Neural cell (in vitro differentiated cells): ENCODE measurements around the gene FNDC10. TPM values are rescaled to one million over a fixed set of nuclear protein-coding genes. Genes with fewer than 3 reads are reported as not detected.

ENCODE experiments used
- H2AFZ ChIP-seq: fragments of 200-600, 300-800 bp; sonication (generic), shearing (Covaris generic); 2 replicates; pipeline ENCODE4 v1.6.0; 2014; ENCODE audit warnings: low read depth, mild to moderate bottlenecking, antibody characterized with exemption, low read length, moderate library complexity
- H3F3A ChIP-seq: fragments of 200-600 bp; shearing (Covaris generic); 2 replicates; pipeline ENCODE4 v1.6.1; 2016; ENCODE audit warnings: mild to moderate bottlenecking, moderate library complexity, mixed read lengths, antibody characterized with exemption, low read length; ENCODE audit not compliant: insufficient read depth, poor library complexity, severe bottlenecking
- H3K27ac ChIP-seq: fragments of 200-600, 300-800 bp; sonication (generic), shearing (Covaris generic); 2 replicates; pipeline ENCODE4 v1.5.1; 2014; ENCODE audit warnings: mild to moderate bottlenecking, low read length, moderate library complexity
- H3K27me3 ChIP-seq: fragments of 300-800, 200-600 bp; sonication (generic), shearing (Covaris generic); 2 replicates; pipeline ENCODE4 v1.6.0; 2014; ENCODE audit warnings: mild to moderate bottlenecking, low read depth, low read length, moderate library complexity; ENCODE audit not compliant: insufficient read depth
- H3K36me3 ChIP-seq: fragments of 300-800, 200-600 bp; sonication (generic), shearing (Covaris generic); 2 replicates; pipeline ENCODE4 v1.5.1; 2014; ENCODE audit warnings: mild to moderate bottlenecking, antibody characterized with exemption, low read length, moderate library complexity; ENCODE audit not compliant: insufficient read depth
- H3K4me2 ChIP-seq: fragments of 300-800, 200-600 bp; sonication (generic), shearing (Covaris generic); 2 replicates; pipeline ENCODE4 v1.6.0; 2014; ENCODE audit warnings: mild to moderate bottlenecking, low read length
- H3K4me3 ChIP-seq: fragments of 300-800, 200-600 bp; sonication (generic), shearing (Covaris generic); 2 replicates; pipeline ENCODE4 v1.5.1; 2014; ENCODE audit warnings: mild to moderate bottlenecking, low read length, moderate library complexity
- H3K79me2 ChIP-seq: fragments of 200-600 bp; shearing (Covaris generic); replicated peaks from 2 replicates; pipeline ENCODE4 v1.6.0; 2014; ENCODE audit warnings: mild to moderate bottlenecking, low read length, moderate library complexity; ENCODE audit not compliant: insufficient read depth
- H3K9ac ChIP-seq: fragments of 300-800, 200-600 bp; sonication (generic), shearing (Covaris generic); 2 replicates; pipeline ENCODE4 v1.6.1; 2016; ENCODE audit warnings: mild to moderate bottlenecking, low read length, mixed read lengths
- H3K9me2 ChIP-seq: fragments of 200-600 bp; shearing (Covaris generic); 2 replicates; pipeline ENCODE4 v1.6.1; 2016; ENCODE audit warnings: mild to moderate bottlenecking, low read length, mixed read lengths; ENCODE audit not compliant: insufficient read depth
- H3K9me3 ChIP-seq: fragments of 200-600, 300-800 bp; sonication (generic), shearing (Covaris generic); 2 replicates; pipeline ENCODE4 v1.6.1; 2016; ENCODE audit warnings: mild to moderate bottlenecking, mixed run types, low read length, moderate library complexity, mixed read lengths
- H4K20me1 ChIP-seq: fragments of 200-600 bp; shearing (Covaris generic); 2 replicates; pipeline ENCODE4 v1.6.1; 2016; ENCODE audit warnings: mild to moderate bottlenecking, mixed run types; ENCODE audit not compliant: insufficient read depth
- EP300 ChIP-seq: fragments of 450-650 bp; conservative IDR thresholded peaks from 2 replicates; pipeline ENCODE4 v1.6.1; 2014; ENCODE audit warnings: antibody characterized with exemption, mild to moderate bottlenecking, moderate library complexity; ENCODE audit not compliant: poor library complexity, severe bottlenecking
- EZH2 ChIP-seq: fragments of 200-600, 300-800 bp; shearing (Covaris generic), sonication (generic); IDR thresholded peaks from 2 replicates; pipeline ENCODE4 v1.6.1; 2014; ENCODE audit warnings: antibody characterized with exemption, low read length, borderline replicate concordance, mild to moderate bottlenecking; ENCODE audit not compliant: insufficient read depth, poor library complexity, severe bottlenecking
- MXI1 ChIP-seq: fragments of 450-650 bp; conservative IDR thresholded peaks from 2 replicates; pipeline ENCODE4 v1.6.1; 2014; ENCODE audit warnings: antibody characterized with exemption, mild to moderate bottlenecking; ENCODE audit not compliant: poor library complexity, severe bottlenecking
- POLR2AphosphoS5 ChIP-seq: IDR thresholded peaks from 2 replicates; pipeline ENCODE4 v1.6.1; 2012
- RAD21 ChIP-seq: fragments of 450-650 bp; conservative IDR thresholded peaks from 2 replicates; pipeline ENCODE4 v1.6.1; 2014; ENCODE audit warnings: antibody characterized with exemption, mild to moderate bottlenecking, moderate library complexity
- REST ChIP-seq: IDR thresholded peaks from 2 replicates; pipeline ENCODE4 v1.6.1; 2012; ENCODE audit warnings: borderline replicate concordance
- SMC3 ChIP-seq: fragments of 450-650 bp; conservative IDR thresholded peaks from 2 replicates; pipeline ENCODE4 v1.6.1; 2014; ENCODE audit warnings: antibody characterized with exemption, mild to moderate bottlenecking, moderate library complexity; ENCODE audit not compliant: poor library complexity
- TAF1 ChIP-seq: IDR thresholded peaks from 2 replicates; pipeline ENCODE4 v1.6.1; 2012; ENCODE audit warnings: low read depth
- polyA plus RNA-seq: library from polyadenylated mRNA; depleted of rRNA; stranded (reverse); fragments of >200 nt; gene quantifications from 2 replicates; pipeline ENCODE4 v1.2.3, GENCODE V29; 2014
- TF ChIP-seq, protein P1 (sequence below): fragments of 450-650 bp; IDR thresholded peaks from 2 replicates; pipeline ENCODE4 v1.5.1; 2014; ENCODE audit warnings: antibody characterized with exemption, mild to moderate bottlenecking, moderate library complexity; ENCODE audit not compliant: poor library complexity, severe bottlenecking

Gene FNDC10
- polyA plus RNA-seq, 1 donor from 2014 or later, result 4.5 TPM

- Histone ChIP-seq H3K79me2 (no peaks in the 10 kb centered on the region), H4K20me1 (no peaks in the 10 kb centered on the region), H2AFZ (no peak overlapping the region), H3K4me3 (peak overlapping the region; percentile 65), H3K9ac (no peak overlapping the region), H3K27me3 (peaks cover 12% of the 10 kb centered on the region), H3K4me2 (no peak overlapping the region), H3F3A (no peaks in the 10 kb centered on the region), H3K36me3 (no peaks in the 10 kb centered on the region), H3K9me2 (no peaks in the 10 kb centered on the region), H3K27ac (no peak overlapping the region), H3K9me3 (no peaks in the 10 kb centered on the region)
- no peak for TF ChIP-seq MXI1
- TF ChIP-seq RAD21, result no peak
- TF ChIP-seq, protein P1, sequence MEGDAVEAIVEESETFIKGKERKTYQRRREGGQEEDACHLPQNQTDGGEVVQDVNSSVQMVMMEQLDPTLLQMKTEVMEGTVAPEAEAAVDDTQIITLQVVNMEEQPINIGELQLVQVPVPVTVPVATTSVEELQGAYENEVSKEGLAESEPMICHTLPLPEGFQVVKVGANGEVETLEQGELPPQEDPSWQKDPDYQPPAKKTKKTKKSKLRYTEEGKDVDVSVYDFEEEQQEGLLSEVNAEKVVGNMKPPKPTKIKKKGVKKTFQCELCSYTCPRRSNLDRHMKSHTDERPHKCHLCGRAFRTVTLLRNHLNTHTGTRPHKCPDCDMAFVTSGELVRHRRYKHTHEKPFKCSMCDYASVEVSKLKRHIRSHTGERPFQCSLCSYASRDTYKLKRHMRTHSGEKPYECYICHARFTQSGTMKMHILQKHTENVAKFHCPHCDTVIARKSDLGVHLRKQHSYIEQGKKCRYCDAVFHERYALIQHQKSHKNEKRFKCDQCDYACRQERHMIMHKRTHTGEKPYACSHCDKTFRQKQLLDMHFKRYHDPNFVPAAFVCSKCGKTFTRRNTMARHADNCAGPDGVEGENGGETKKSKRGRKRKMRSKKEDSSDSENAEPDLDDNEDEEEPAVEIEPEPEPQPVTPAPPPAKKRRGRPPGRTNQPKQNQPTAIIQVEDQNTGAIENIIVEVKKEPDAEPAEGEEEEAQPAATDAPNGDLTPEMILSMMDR, result no peak
- no peak for TF ChIP-seq EP300
- TF ChIP-seq EZH2, result no peak
These were observed 1.3 kb downstream of the FNDC10 start for GRCh38 chr1:1598720-1599029.

DNA sequence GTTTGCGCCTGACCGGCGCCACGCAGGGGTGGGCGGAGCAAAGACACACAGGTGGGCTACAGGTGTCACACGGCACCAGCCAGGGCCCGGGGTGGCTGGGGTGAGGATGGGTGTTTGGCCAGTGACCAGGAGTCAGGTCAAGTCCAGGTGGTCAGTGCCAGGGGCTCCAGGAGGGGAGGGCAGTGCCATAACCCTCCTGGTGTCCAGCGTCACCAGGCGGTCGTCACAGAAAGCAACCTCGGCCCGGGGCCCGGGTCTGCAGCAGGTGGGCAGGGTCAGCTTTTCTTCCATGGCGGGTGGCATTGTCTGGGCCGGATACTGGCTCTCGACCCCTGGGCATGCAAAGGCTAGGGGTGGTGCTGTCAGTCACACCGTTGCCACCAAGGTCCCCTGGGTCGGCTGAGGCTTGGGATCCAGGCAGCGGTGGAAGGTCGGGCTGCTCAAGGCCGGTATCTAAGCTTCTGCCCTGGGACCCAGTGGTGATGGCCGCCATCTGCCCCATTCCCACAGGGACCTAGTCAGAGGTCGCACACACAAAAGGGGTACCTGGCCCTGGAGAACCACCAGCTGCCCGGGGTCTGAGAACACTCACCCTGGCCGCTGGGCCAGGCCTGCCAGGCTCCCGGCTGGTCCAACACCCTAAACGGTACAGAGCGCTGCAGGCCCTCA lies 1.8 kb downstream of the FNDC10 start:
- no peaks in the 10 kb centered on the region for H3K9me3 ChIP-seq
- peak overlapping the region; percentile 23 for H3K9ac ChIP-seq
- peak overlapping the region; percentile 65 for H3K4me3 ChIP-seq
- no peaks in the 10 kb centered on the region for H3K9me2 ChIP-seq
- TF ChIP-seq RAD21 (no peak), EP300 (no peak), TAF1 (no peak), REST (no peak), POLR2AphosphoS5 (no peak), SMC3 (no peak), MXI1 (no peak), EZH2 (no peak)
- TF ChIP-seq, protein P1, result no peak
- H3K27ac ChIP-seq, result no peak overlapping the region
- H3K4me2 ChIP-seq, result peak overlapping the region; percentile 19
- H3F3A ChIP-seq, result no peaks in the 10 kb centered on the region
- H2AFZ ChIP-seq, result no peak overlapping the region
- H3K79me2 ChIP-seq, result no peaks in the 10 kb centered on the region
- H3K27me3 ChIP-seq, result peaks cover 12% of the 10 kb centered on the region
- H4K20me1 ChIP-seq, result no peaks in the 10 kb centered on the region
- H3K36me3 ChIP-seq, result no peaks in the 10 kb centered on the region
